Measurements from ENCODE around the gene LUZP1.

GRCh38 chr1:23039308-23039826, 129.3 kb downstream of the LUZP1 start:
- TF ChIP-seq SP1 (CRISPR knock-in tag; conservative IDR thresholded peaks at IDR 0.05) = no peak
- TF ChIP-seq CTCF (IDR thresholded peaks at IDR 0.05) = no peak
- TF ChIP-seq FOXP1 (CRISPR knock-in tag; IDR thresholded peaks at IDR 0.05; ENCODE audit: borderline replicate concordance) = no peak
- no peak for TF ChIP-seq USF1 (CRISPR knock-in tag; IDR thresholded peaks at IDR 0.05)
- TF ChIP-seq CREM (CRISPR knock-in tag; IDR thresholded peaks at IDR 0.05) = no peak
- TF ChIP-seq ZNF425 (CRISPR knock-in tag; conservative IDR thresholded peaks at IDR 0.05) = no peak
- TF ChIP-seq, protein P1, sequence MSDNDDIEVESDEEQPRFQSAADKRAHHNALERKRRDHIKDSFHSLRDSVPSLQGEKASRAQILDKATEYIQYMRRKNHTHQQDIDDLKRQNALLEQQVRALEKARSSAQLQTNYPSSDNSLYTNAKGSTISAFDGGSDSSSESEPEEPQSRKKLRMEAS (CRISPR knock-in tag; IDR thresholded peaks at IDR 0.05) = no peak
- no peak for TF ChIP-seq HMGXB4 (CRISPR knock-in tag; IDR thresholded peaks at IDR 0.05)
- TF ChIP-seq USF2 (CRISPR knock-in tag; IDR thresholded peaks at IDR 0.05) = no peak
- TF ChIP-seq, protein P2, sequence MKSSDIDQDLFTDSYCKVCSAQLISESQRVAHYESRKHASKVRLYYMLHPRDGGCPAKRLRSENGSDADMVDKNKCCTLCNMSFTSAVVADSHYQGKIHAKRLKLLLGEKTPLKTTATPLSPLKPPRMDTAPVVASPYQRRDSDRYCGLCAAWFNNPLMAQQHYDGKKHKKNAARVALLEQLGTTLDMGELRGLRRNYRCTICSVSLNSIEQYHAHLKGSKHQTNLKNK (CRISPR knock-in tag; IDR thresholded peaks at IDR 0.05) = no peak
